HepG2 (cell line): ENCODE results near the gene ATP6V0D1. TPM values are rescaled to one million over a fixed set of nuclear protein-coding genes. Genes with fewer than 3 reads are reported as not detected.
A peak's percentile ranks its signal among the peaks of the same experiment; 100 is the strongest.

Experiments
- ARID4A ChIP-seq: sonication (generic); formaldehyde crosslinking; IDR thresholded peaks from 2 replicates; pipeline ENCODE4 v1.5.0; 2020; ENCODE audit warnings: mild to moderate bottlenecking, missing genetic modification reagents, borderline replicate concordance
- BATF2 ChIP-seq: sonication (generic); formaldehyde crosslinking; IDR thresholded peaks from 2 replicates; pipeline ENCODE4 v1.8.0; 2022; ENCODE audit warnings: mild to moderate bottlenecking, missing genetic modification reagents, moderate library complexity
- BCL6 ChIP-seq: IDR thresholded peaks from 2 replicates; pipeline ENCODE4 v1.6.1; 2016; ENCODE audit warnings: missing genetic modification reagents, missing compliant biosample characterization
- HMGXB4 ChIP-seq, 2 experiments: sonication (generic) in 1 of 2; formaldehyde crosslinking in 1 of 2; IDR thresholded peaks; 2 replicates each; pipeline versions ENCODE4 v1.4.0 to v1.6.1; 2018 to 2020; ENCODE audit warnings: missing genetic modification reagents in 2 of 2, borderline replicate concordance in 1 of 2, low read depth in 1 of 2, mild to moderate bottlenecking in 1 of 2, missing biosample characterization in 1 of 2
- MIER3 ChIP-seq: IDR thresholded peaks from 2 replicates; pipeline ENCODE4 v1.6.1; 2016; ENCODE audit warnings: missing compliant biosample characterization, borderline replicate concordance
- PHF5A ChIP-seq: IDR thresholded peaks from one replicate; pipeline ENCODE4 v1.6.1; 2018; ENCODE audit warnings: low read depth, missing genetic modification reagents; ENCODE audit not compliant: unreplicated experiment
- RELA ChIP-seq: sonication (generic); formaldehyde crosslinking; IDR thresholded peaks from 2 replicates; pipeline ENCODE4 v1.4.0; 2020; ENCODE audit warnings: missing genetic modification reagents
- RERE ChIP-seq: IDR thresholded peaks from 2 replicates; pipeline ENCODE4 v1.6.1; 2016; ENCODE audit warnings: low read depth, missing genetic modification reagents, missing compliant biosample characterization
- SP2 ChIP-seq: sonication (generic); formaldehyde crosslinking; IDR thresholded peaks from 2 replicates; pipeline ENCODE4 v1.5.1; 2020; ENCODE audit warnings: mild to moderate bottlenecking, missing genetic modification reagents
- ZFP36 ChIP-seq: fragments of 150-350 bp; IDR thresholded peaks from 2 replicates; pipeline ENCODE4 v1.6.1; 2018; ENCODE audit warnings: borderline replicate concordance, low read length, low read depth; ENCODE audit not compliant: partially characterized antibody
- ZNF329 ChIP-seq: sonication (generic); formaldehyde crosslinking; IDR thresholded peaks from 2 replicates; pipeline ENCODE4 v1.9.0; 2021; ENCODE audit warnings: low read depth, mild to moderate bottlenecking, missing genetic modification reagents
- ZNF556 ChIP-seq: sonication (generic); formaldehyde crosslinking; IDR thresholded peaks from 2 replicates; pipeline ENCODE4 v1.4.0; 2020; ENCODE audit warnings: mild to moderate bottlenecking, missing genetic modification reagents, borderline replicate concordance
- ZNF562 ChIP-seq: sonication (generic); formaldehyde crosslinking; IDR thresholded peaks from 2 replicates; pipeline ENCODE4 v1.8.0; 2022; ENCODE audit warnings: missing genetic modification reagents, borderline replicate concordance
- ZNF576 ChIP-seq: sonication (generic); formaldehyde crosslinking; IDR thresholded peaks from 2 replicates; pipeline ENCODE4 v1.4.0; 2020; ENCODE audit warnings: mild to moderate bottlenecking, missing genetic modification reagents
- ZSCAN25 ChIP-seq: sonication (generic); formaldehyde crosslinking; IDR thresholded peaks from 2 replicates; pipeline ENCODE4 v1.8.0; 2022; ENCODE audit warnings: mild to moderate bottlenecking, missing genetic modification reagents
- ZSCAN31 ChIP-seq: sonication (generic); formaldehyde crosslinking; IDR thresholded peaks from 2 replicates; pipeline ENCODE4 v1.5.0; 2020; ENCODE audit warnings: low read depth, mild to moderate bottlenecking, missing genetic modification reagents
- polyA plus RNA-seq, 8 experiments: library from polyadenylated mRNA; depleted of rRNA in 3 of 8; stranded (reverse) in 7 of 8; unstranded in 1 of 8; fragments of >200 nt; fragmentation: Illumina TruSeq in 4 of 8; extraction: Trizol in 4 of 8; gene quantifications; 2 replicates each; pipeline versions ENCODE4 v1.2.1 to v1.2.3, GENCODE V29; 2011 to 2016; ENCODE audit warnings: low read depth in 4 of 8, missing spikeins in 1 of 8, mixed read lengths in 1 of 8; ENCODE audit not compliant: insufficient read depth in 1 of 8
- total RNA-seq, 5 experiments: library from RNA; depleted of rRNA; stranded (reverse); fragments of >200 nt; fragmentation: Illumina TruSeq; extraction: Trizol; gene quantifications; 2 replicates each; pipeline ENCODE4 v1.2.3, GENCODE V29; 2016; ENCODE audit warnings: low read depth in 1 of 5

ATP6V0D1 gene
- total and polyA plus RNA-seq, 2 of the 13 experiments (the other 11 are each of a cell fraction or from before 2014, with no cell fraction given) = 51.1 to 61.3 TPM

GRCh38 chr16:67428146-67428731 is 52.7 kb downstream of the ATP6V0D1 start (continued):
- TF ChIP-seq ZNF576 (CRISPR knock-in tag) (0 out of 2 replicates have a peak, but pooled peaks have one; percentile 89), ZFP36 (peak; percentile 6), RELA (CRISPR knock-in tag) (0 out of 2 replicates have a peak, but pooled peaks have one; percentile 21), SP2 (CRISPR knock-in tag) (no peak), ZNF562 (CRISPR knock-in tag) (no peak), BCL6 (CRISPR knock-in tag) (0 out of 2 replicates have a peak, but pooled peaks have one; percentile 35), ZNF556 (CRISPR knock-in tag) (0 out of 2 replicates have a peak, but pooled peaks have one; percentile 56), ARID4A (CRISPR knock-in tag) (peak; percentile 47; the same call in 1 of the 2 replicates), ZNF329 (CRISPR knock-in tag) (no peak), HMGXB4 (CRISPR knock-in tag; IDR thresholded peaks at IDR 0.05; ENCODE audit: borderline replicate concordance in 1 of 2, low read depth in 1 of 2) (peak; percentile 67 to 76; a peak in 2 of 4 replicates), PHF5A (CRISPR knock-in tag) (peak; percentile 74), BATF2 (CRISPR knock-in tag) (no peak), RERE (CRISPR knock-in tag) (no peak), ZSCAN31 (CRISPR knock-in tag) (no peak), MIER3 (CRISPR knock-in tag) (no peak; the same call in 1 of the 2 replicates), ZSCAN25 (CRISPR knock-in tag) (peak; percentile 76; the same call in 1 of the 2 replicates)
